Left ventricle myocardium superior (tissue), 1 donor: ENCODE data around the gene PRKCQ. TPM values are rescaled to one million over a fixed set of nuclear protein-coding genes. Genes with fewer than 3 reads are reported as not detected.

Experiments
- ATAC-seq: fragments of 200-7000 bp; cut with Tn5 transposase; one replicate; pipeline ENCODE4 v1.9.1; 2020; ENCODE audit warnings: mild to moderate bottlenecking, moderate library complexity
- DNase-seq: peaks from one replicate; pipeline ENCODE4 v3.0.0-alpha.2; 2020
- intact Hi-C: fragments of 100-400 bp; cut with micrococcal nuclease; formaldehyde crosslinking; loops from one replicate; pipeline ENCODE4 v1.11.0; 2022
- total RNA-seq: library from RNA; stranded (reverse); fragmentation: NEBNext Ultra II Directional; extraction: Animal tissue kit (Norgen Biotek cat#: 25700); gene quantifications from one replicate; pipeline ENCODE4 v1.2.1, GENCODE V29; 2021
- donor health status: DM: no; HTN: yes; CAD: no; lungs with severe emphysema.

Gene PRKCQ
- total RNA-seq, 1 donor from 2014 or later = 0.12 TPM

- DNase-seq (no peak), ATAC-seq (no peak)
- intact Hi-C loops = no loop called here
Observed at GRCh38 chr10:6535156-6535764, 44.8 kb downstream of the PRKCQ start.

GRCh38 chr10:6532321-6532720 is 47.8 kb downstream of the PRKCQ start:
- ATAC-seq = no peak

GRCh38 chr10:6530966-6531365 is 49.1 kb downstream of the PRKCQ start:
- DNase-seq = no peak
- no peak for ATAC-seq
- intact Hi-C loops = no loop called here

More at GRCh38 chr10:6532321-6532720, 47.8 kb downstream of the PRKCQ start:
- no peak for DNase-seq
- intact Hi-C loops = no loop called here

GRCh38 chr10:6530211-6530840 is 49.8 kb downstream of the PRKCQ start:
- peak; percentile 29 for DNase-seq
- intact Hi-C loops = no loop called here
- ATAC-seq = no peak

- intact Hi-C loops = no loop called here
- DNase-seq (no peak), ATAC-seq (no peak)
Observed at GRCh38 chr10:6528198-6528950, 51.7 kb downstream of the PRKCQ start.

GRCh38 chr10:6525599-6526165 is 54.4 kb downstream of the PRKCQ start:
- intact Hi-C loops = no loop called here
- no peak for ATAC-seq

GRCh38 chr10:6522230-6522629 is 57.8 kb downstream of the PRKCQ start:
- no peak for DNase-seq
- intact Hi-C loops = no loop called here
- no peak for ATAC-seq

More at GRCh38 chr10:6525599-6526165, 54.4 kb downstream of the PRKCQ start:
- DNase-seq = no peak

- intact Hi-C loops = no loop called here
- ATAC-seq = no peak
- no peak for DNase-seq
Observed at GRCh38 chr10:6520138-6520537, 59.9 kb downstream of the PRKCQ start.

- ATAC-seq = no peak
- intact Hi-C loops = no loop called here
- DNase-seq = no peak
Observed at GRCh38 chr10:6518791-6519429, 61.2 kb downstream of the PRKCQ start.

GRCh38 chr10:6516929-6517284 is 63.2 kb downstream of the PRKCQ start:
- DNase-seq = no peak
- ATAC-seq = no peak
- intact Hi-C loops = no loop called here

GRCh38 chr10:6516281-6516928 is 63.7 kb downstream of the PRKCQ start:
- no peak for ATAC-seq
- DNase-seq = no peak
- intact Hi-C loops = no loop called here

- intact Hi-C loops = no loop called here
- DNase-seq (no peak), ATAC-seq (peak; percentile 52)
Observed at GRCh38 chr10:6514844-6515780, 65.0 kb downstream of the PRKCQ start.

GRCh38 chr10:6514180-6514579 is 65.9 kb downstream of the PRKCQ start:
- no peak for ATAC-seq
- DNase-seq = no peak
- intact Hi-C loops = no loop called here

- intact Hi-C loops = no loop called here
- no peak for DNase-seq
- ATAC-seq = no peak
Observed at GRCh38 chr10:6513476-6513875, 66.6 kb downstream of the PRKCQ start.

GRCh38 chr10:6512182-6512581 is 67.9 kb downstream of the PRKCQ start:
- DNase-seq = no peak
- intact Hi-C loops = no loop called here
- ATAC-seq = no peak

GRCh38 chr10:6511347-6511746 is 68.7 kb downstream of the PRKCQ start:
- intact Hi-C loops = no loop called here
- ATAC-seq = no peak
- no peak for DNase-seq

GRCh38 chr10:6507311-6507710 is 72.8 kb downstream of the PRKCQ start:
- intact Hi-C loops = no loop called here
- ATAC-seq (no peak), DNase-seq (no peak)

GRCh38 chr10:6505300-6505699 is 74.8 kb downstream of the PRKCQ start:
- no peak for ATAC-seq
- DNase-seq = no peak
- intact Hi-C loops = no loop called here
